Fibroblast of mammary gland (primary cell): ENCODE measurements around the gene SRGAP3.

Experiments
- DNase-seq: peaks from one replicate; pipeline ENCODE4 v3.0.0-alpha.2; 2010; ENCODE audit warnings: low read depth
- H3K4me3 ChIP-seq: 2 replicates; pipeline ENCODE4 v1.5.1; 2011; ENCODE audit warnings: low read depth, mild to moderate bottlenecking, low read length, moderate library complexity; ENCODE audit not compliant: control insufficient read depth
- CTCF ChIP-seq: conservative IDR thresholded peaks from 2 replicates; pipeline ENCODE4 v1.5.1; 2011; ENCODE audit warnings: low read depth, low read length, inconsistent platforms; ENCODE audit not compliant: control insufficient read depth, insufficient read depth

SRGAP3 gene

DNA sequence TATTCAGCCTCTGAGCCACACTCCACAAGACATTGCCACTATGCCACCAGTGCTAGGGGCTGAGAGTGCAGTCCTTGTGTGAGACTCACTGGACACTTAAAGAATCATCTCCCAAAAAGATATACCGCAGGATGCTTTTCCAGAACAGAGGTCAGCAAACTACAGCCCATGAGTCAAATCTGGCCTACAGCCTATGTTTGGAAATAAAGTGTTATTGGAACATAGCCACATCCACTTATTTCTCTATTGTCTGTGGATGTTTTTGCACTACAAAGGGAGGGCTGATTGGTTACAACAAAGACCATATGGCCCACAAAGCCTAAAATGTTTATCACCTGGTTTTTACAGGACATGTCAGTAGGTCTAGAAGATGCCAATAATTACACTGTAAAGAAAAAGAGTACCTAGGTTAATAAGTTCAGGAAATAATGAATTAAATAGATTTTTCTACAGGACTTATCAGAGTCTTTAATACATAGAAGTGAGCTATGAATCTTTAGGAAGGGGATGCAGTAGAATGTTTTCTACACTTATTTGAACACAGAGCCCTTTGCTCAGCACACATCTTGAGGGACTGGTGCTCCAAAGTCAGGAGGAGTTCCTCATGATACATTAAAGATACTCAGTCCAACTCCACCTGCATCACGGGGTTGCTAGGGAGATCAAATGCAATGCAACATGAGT, 26.3 kb downstream of the SRGAP3 start:
- DNase-seq, result peak; percentile 60
- no peak for TF ChIP-seq CTCF
- H3K4me3 ChIP-seq, result no peak overlapping the region

DNA sequence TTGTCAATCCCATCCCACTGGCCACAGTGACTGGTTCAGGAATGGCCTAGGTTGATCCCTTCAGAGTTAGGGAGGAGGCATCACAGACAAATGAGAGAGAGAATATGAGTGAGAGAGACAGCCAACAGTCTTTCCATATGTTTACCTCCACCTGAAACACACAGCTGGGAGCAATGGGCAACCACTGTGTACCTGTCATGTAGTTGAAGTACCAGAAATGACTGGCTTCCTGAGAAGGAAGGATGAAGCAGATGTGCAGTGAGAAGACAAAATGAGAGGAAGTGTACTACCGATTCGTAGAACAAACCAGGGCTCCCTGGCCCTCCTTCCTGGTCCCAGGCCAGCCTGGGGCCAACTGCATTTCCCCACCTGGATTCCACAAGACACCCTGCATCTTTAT, 27.4 kb downstream of the SRGAP3 start:
- no peak for DNase-seq
- no peak for TF ChIP-seq CTCF
- no peak overlapping the region for H3K4me3 ChIP-seq

DNA sequence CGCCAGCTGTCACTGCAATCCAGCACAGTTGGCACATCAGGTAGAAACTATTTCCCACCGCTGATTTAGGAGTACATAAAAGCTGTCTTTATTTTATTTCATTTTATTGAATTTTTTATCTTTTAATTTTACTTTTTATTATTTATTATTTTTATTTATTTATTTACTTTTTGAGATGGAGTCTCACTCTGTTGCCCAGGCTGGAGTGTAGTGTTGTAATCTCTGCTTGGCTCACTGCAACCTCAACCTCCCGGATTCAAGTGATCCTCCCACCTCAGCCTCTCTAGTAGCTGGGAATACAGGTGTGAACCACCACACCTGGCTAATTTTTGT, 31.0 kb downstream of the SRGAP3 start:
- DNase-seq, result no peak
- no peak overlapping the region for H3K4me3 ChIP-seq
- TF ChIP-seq CTCF, result no peak

DNA sequence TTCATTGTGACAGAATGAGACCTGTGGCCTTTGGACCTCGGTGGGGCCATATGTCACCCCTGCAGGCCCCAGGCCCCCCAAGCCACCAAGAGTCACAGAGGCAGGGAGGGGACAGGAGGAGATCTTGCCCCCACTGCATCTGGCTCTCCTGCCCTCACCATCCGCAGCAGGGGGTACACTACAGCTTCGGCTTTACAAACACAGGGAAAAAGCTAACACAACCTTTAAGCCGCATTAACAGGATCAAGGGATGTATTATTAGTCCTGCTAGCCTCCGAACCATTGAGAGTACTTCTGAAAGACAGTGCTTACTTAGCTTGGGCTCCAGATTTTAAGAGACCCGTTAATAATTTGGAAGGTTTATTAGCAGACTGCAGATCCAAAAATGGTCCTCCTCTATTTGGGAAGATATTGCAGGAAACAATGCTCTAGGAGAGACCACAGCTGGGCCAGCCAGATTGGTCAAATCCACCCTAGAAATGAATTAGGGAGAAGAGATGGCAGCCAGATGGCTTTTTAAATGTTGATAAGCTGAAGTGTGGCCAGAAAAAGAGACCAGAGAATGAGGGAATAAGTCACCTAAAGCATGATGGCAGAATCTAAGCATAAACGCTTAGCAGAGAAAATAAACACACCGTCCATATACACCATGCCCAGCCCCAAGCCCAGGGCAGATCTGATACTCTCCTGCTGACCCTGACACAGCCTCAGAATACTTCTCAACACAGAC, 31.5 kb downstream of the SRGAP3 start:
- no peak overlapping the region for H3K4me3 ChIP-seq
- TF ChIP-seq CTCF, result no peak
- DNase-seq, result no peak

GRCh38 chr3:9216736-9217135, 32.7 kb downstream of the SRGAP3 start:
- no peak for TF ChIP-seq CTCF
- no peak overlapping the region for H3K4me3 ChIP-seq

DNA sequence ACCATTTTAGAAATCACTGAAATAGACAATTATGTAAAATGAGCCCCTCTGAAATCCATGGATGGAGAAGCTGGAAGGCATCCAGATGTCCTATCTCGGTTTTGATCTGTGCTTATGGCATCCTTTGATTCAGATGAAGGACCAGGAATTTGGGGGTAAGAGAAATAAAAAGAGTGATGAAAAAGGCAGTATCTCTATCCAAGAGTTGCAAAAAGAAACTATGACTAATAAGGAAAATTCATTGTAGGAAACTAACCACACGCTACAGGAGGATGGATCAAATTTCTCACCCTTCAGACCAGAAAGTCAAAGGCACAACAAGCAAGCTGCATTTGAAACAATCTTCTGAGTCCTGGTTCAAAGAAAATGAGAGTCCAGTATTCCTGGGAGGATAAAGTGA, 34.8 kb downstream of the SRGAP3 start:
- peak; percentile 75 for DNase-seq
- H3K4me3 ChIP-seq, result no peak overlapping the region
- TF ChIP-seq CTCF, result no peak

More at GRCh38 chr3:9216736-9217135, 32.7 kb downstream of the SRGAP3 start:
- peak; percentile 58 for DNase-seq
